Stomach (tissue), 4 donors: ENCODE measurements around the gene TRPV3.

Source experiments
- EP300 ChIP-seq: sonication (generic); formaldehyde crosslinking; IDR thresholded peaks from one replicate; pipeline ENCODE4 v1.6.1; 2017; ENCODE audit warnings: antibody characterized with exemption
- POLR2A ChIP-seq, 4 donors: fragments of 450-650 bp; IDR thresholded peaks; one replicate each; pipeline ENCODE4 v1.6.1; 2016; ENCODE audit warnings: antibody characterized with exemption in 4 of 4, control low read depth in 2 of 4, mild to moderate bottlenecking in 1 of 4, moderate library complexity in 1 of 4
- POLR2AphosphoS5 ChIP-seq, 3 donors: sonication (generic); formaldehyde crosslinking; IDR thresholded peaks; one replicate each; pipeline ENCODE4 v1.6.1; 2016; ENCODE audit warnings: antibody characterized with exemption in 3 of 3
- TF ChIP-seq, protein P1 (sequence below), 7 experiments: fragments of 450-650 bp in 4 of 7; fragments of 200-600 bp in 3 of 7; sonication (generic) in 3 of 7; IDR thresholded peaks; one replicate each; pipeline ENCODE4 v1.5.1; 2016 to 2019; ENCODE audit warnings: antibody characterized with exemption in 7 of 7, control low read depth in 2 of 7, mild to moderate bottlenecking in 1 of 7

DNA sequence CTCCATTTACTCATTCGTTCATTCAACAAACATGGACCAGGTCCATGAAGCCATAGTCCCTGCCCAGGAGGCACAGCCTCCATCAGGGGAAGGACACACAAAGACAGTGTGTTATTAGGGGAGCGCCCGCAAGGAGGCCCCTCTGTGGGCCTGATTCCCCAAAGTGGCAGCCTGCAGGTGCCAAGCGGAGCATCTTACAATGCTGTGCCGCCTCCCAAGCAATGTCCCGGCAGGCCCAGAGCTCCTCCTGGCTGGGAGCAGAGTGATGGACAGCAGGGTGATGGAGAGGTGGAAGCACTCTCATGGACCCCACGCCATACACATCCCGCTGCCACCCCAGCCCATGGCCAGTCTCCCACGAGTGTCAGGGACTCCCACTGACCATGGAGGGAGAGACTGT is 25.8 kb upstream of the TRPV3 start:
- TF ChIP-seq, protein P1, sequence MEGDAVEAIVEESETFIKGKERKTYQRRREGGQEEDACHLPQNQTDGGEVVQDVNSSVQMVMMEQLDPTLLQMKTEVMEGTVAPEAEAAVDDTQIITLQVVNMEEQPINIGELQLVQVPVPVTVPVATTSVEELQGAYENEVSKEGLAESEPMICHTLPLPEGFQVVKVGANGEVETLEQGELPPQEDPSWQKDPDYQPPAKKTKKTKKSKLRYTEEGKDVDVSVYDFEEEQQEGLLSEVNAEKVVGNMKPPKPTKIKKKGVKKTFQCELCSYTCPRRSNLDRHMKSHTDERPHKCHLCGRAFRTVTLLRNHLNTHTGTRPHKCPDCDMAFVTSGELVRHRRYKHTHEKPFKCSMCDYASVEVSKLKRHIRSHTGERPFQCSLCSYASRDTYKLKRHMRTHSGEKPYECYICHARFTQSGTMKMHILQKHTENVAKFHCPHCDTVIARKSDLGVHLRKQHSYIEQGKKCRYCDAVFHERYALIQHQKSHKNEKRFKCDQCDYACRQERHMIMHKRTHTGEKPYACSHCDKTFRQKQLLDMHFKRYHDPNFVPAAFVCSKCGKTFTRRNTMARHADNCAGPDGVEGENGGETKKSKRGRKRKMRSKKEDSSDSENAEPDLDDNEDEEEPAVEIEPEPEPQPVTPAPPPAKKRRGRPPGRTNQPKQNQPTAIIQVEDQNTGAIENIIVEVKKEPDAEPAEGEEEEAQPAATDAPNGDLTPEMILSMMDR (IDR thresholded peaks at IDR 0.05): no peak
- TF ChIP-seq POLR2A (IDR thresholded peaks at IDR 0.05) (no peak), EP300 (no peak), POLR2AphosphoS5 (IDR thresholded peaks at IDR 0.05) (no peak)
